Activated T-cell treated with anti-CD3 and anti-CD28 coated beads for 1 hour (primary cell): ENCODE measurements around the gene PIK3IP1.

ENCODE experiments used
- DNase-seq: peaks from one replicate; pipeline ENCODE4 v3.0.0-alpha.2; 2020; ENCODE audit warnings: low read depth

The PIK3IP1 gene

GRCh38 chr22:31278626-31279326 lies 13.5 kb downstream of the PIK3IP1 start:
- no peak for DNase-seq

- no peak for DNase-seq
These were observed 14.1 kb downstream of the PIK3IP1 start for GRCh38 chr22:31278151-31278621.

- DNase-seq: no peak
These were observed 14.5 kb downstream of the PIK3IP1 start for GRCh38 chr22:31277741-31278140.

- DNase-seq: no peak
These were observed 15.7 kb downstream of the PIK3IP1 start for GRCh38 chr22:31276426-31277167.

GRCh38 chr22:31275576-31275975 lies 16.7 kb downstream of the PIK3IP1 start:
- no peak for DNase-seq

DNA sequence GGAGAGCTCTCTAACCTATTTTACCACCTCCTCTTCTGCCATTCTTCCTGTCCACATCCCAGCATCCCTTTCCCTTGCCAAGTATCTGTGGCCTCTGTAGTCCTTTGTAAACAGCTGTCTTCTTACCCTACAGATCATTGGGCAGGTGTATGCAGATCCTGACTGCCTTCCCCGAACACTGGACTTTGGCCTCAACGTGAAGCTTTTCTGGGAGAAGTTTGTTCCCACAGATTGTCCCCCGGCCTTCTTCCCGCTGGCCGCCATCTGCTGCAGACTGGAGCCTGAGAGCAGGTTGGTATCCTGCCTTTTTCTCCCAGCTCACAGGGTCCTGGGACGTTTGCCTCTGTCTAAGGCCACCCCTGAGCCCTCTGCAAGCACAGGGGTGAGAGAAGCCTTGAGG lies 17.3 kb downstream of the PIK3IP1 start:
- DNase-seq: no peak

DNA sequence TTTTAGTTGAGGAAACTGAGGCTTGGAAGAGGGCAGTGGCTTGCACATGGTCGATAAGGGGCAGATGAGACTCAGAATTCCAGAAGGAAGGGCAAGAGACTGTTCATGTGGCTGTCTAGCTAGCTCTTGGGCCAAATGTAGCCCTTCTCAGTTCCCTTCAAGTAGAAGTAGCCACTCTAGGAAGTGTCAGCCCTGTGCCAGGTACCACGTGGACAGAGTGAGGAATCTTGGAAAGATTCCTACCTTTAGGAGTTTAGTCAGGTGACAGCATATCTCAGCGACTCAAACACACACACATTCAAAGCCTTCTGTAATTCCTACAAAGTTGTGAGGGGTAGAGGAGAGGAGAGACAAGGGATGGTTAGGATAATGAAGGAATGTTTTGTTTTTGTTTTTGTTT lies 18.3 kb downstream of the PIK3IP1 start:
- DNase-seq: no peak

GRCh38 chr22:31272522-31273446 lies 19.5 kb downstream of the PIK3IP1 start:
- DNase-seq: peak; percentile 48

DNA sequence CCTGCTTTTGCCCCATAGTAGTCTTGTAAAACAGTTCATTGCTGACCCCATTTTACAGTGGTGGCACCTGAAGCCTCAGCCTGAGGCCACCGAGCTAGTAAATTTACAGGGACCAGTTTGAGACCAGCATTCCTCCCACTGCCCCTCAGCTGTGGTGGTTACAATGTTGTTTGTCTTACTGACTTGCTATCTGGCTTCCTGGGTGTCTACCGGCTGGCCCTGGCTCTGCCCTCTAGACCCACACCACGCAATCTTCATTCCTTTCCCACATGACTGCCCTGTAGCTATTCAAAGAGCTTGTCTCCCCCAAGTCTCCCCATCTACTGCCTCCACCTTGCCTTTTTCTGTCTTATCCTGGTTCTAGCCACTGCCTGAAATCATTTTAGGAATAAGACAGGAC lies 20.8 kb downstream of the PIK3IP1 start:
- no peak for DNase-seq

GRCh38 chr22:31271026-31271425 lies 21.3 kb downstream of the PIK3IP1 start:
- DNase-seq: no peak

DNA sequence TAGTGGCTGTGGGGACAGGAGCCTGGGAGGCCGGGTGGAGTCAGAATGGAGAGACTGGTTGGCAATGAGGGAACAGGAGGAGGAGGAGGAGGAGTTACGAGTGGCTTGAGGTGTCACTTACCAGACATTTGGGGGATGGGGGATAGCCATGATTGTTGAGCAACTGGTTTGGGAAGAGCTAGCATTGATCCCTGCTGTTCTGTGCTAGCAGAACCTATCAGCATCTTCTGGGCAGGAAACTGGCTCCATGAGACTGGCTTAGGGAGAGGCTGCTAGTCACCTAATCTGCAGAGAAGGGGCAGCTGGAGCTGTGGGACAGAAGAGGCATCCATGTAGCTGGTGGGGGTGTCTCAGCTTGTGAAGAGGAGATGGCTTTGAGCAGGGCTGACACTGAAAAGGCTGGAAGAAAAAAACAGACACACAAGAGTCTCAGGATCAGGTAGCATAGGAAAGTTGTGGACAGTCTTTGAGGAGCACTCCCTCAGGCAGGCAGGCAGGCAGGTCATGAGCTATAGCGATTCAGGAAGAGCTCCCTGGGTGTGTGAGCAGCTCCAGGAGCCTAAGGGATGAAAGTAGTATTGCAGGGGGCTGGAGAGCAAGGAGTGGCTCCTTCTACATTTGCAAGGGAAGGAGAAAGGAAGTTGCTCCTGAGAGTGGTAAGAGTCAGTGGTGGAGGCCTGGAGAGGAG lies 22.3 kb downstream of the PIK3IP1 start:
- DNase-seq: no peak

DNA sequence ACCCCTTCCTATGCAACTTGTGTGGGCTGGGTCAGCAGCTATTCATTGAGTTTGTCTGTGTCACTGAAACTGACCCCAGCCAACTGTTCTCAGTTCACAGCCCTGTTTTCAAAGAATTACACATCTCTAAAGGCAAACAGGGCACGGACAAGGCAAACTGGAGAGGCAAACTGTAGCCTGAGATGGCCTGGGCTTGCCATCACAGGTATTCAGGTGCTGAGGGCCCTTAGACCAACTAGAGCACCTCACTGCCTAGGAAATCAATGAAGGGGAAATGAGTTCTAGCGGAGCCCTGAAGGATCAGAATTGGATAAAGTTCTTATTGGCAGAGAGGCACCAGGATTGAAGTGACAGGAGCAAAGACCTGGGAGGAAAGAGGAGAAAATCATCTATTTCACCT lies 24.0 kb downstream of the PIK3IP1 start:
- no peak for DNase-seq

DNA sequence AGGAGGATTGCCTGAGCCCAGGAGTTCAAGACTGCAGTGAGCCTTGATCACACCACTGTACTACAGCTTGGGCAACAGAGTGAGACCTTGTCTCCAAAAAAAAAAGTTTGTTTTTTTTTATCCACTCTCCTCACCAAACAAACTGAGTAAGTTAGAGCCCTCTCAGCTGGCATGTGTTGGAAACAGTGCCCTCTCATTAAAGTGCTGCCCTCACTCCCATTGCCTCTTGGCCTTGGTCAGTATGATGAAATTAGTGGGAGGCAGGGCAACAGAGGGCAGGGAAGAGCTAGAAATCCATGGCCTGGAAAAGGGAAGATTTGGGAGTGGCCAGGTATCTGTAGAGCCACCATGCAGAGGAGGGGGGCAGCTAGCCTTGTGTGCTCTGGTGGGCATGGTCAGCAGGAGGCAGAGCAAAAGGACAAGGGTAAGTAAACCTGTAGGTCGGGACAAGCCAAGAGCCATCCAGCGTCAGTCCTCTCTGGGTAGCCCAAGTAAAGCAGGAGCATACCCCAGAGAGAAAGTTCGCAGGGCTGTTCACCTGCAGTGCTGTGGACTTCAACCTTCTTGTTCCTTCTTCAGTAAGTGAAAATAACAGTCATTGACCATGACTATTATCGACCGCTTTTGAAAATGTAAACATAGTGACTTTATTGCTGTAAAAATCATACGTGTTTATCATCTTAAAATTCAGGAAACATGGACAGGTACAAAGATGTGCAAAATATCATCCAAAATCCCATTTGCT lies 28.2 kb downstream of the PIK3IP1 start:
- DNase-seq: no peak

GRCh38 chr22:31262312-31263133 lies 29.8 kb downstream of the PIK3IP1 start:
- no peak for DNase-seq

- DNase-seq: no peak
These were observed 31.8 kb downstream of the PIK3IP1 start for GRCh38 chr22:31260474-31260856.

DNA sequence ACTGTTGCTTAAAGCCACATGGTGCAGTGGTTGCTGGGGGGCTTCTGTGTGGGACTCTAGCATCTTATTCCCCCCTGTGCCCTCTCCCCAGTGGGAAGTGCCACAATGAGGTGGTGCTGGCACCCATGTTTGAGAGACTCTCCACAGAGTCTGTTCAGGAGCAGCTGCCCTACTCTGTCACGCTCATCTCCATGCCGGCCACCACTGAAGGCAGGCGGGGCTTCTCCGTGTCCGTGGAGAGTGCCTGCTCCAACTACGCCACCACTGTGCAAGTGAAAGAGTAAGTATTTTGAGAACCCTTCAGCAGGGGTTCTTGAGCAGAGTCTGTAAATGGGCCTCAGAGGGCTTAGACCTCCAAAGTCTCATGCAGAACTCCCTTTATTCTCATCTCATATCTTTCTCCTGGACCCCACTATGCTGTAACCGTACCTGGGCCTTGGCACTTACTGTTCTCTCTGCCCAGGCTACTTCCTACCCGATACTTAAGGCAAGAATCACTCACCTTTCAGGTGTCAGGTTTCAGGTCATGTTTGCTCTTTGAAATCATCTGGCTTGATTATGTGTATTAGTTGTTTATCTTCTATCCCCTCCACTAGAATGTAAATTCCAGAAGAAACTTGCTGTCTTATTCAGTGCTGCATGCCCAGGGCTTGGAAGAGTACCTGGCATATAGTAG lies 32.4 kb downstream of the PIK3IP1 start:
- no peak for DNase-seq

- DNase-seq: no peak
These were observed 38.3 kb downstream of the PIK3IP1 start for GRCh38 chr22:31253949-31254348.

GRCh38 chr22:31250740-31251600 lies 41.3 kb downstream of the PIK3IP1 start:
- no peak for DNase-seq
